ENCODE results near the gene GJD3. TPM values are rescaled to one million over a fixed set of nuclear protein-coding genes. Genes with fewer than 3 reads are reported as not detected.
A peak's percentile ranks its signal among the peaks of the same experiment; 100 is the strongest.
"Not testable (repeated sequence)": the region's sequence is repeated elsewhere in the genome, so short reads cannot be mapped to it uniquely, and the experiment has no call there.

Gene GJD3
- total RNA-seq (not detected), polyA plus RNA-seq (not detected)

- Histone ChIP-seq H3K4me1 (ENCODE audit: control insufficient read depth, insufficient read depth, low read length, poor library complexity, severe bottlenecking) (peaks cover 13% of the 10 kb centered on the region), H3K36me3 (ENCODE audit: control insufficient read depth, insufficient read depth, low read length) (no peaks in the 10 kb centered on the region), H3K4me3 (ENCODE audit: low read depth, low read length) (no peak within 1 kb of the TSS), H3K27ac (ENCODE audit: insufficient read depth, low read length, poor library complexity, severe bottlenecking) (no peak within 1 kb of the TSS), H3K9me3 (ENCODE audit: control insufficient read depth in 2 of 2, low read length in 2 of 2) (no peaks in the 10 kb centered on the region), H3K27me3 (ENCODE audit: control insufficient read depth, insufficient read depth, low read length) (no peaks in the 10 kb centered on the region)
- DNase-seq (no peak), ATAC-seq (ENCODE audit: low read depth in 2 of 2) (no peak)
- H3K9me3 Mint-ChIP-seq, result peaks cover 0 to 2% (median 0%) of the 10 kb centered on the region in 7 donors
- peak within 1 kb of the TSS in 3 of 4 donors; percentile 38 to 52 (median 48) for H3K4me3 Mint-ChIP-seq
- no peaks in the 10 kb centered on the region for H3K36me3 Mint-ChIP-seq
- H3K4me1 Mint-ChIP-seq, result peaks cover 0 to 6% (median 2%) of the 10 kb centered on the region in 4 donors
- H3K27me3 Mint-ChIP-seq, result peaks cover 20% of the 10 kb centered on the region
- H3K27ac Mint-ChIP-seq, result peak within 1 kb of the TSS in 1 of 3 donors; percentile 64
Measured at GRCh38 chr17:40364121-40364861, at the start of gene GJD3. TSS of gene GJD3 (minus strand) at chr17:40364737. CDS start at chr17:40363815, 922 bp downstream.

- H3K27ac Mint-ChIP-seq; H3K4me3 Mint-ChIP-seq; H3K27me3 ChIP-seq (ENCODE audit: control insufficient read depth, insufficient read depth, low read length); H3K4me3 ChIP-seq (ENCODE audit: low read depth, low read length); H3K27me3 Mint-ChIP-seq; DNase-seq; H3K36me3 ChIP-seq (ENCODE audit: control insufficient read depth, insufficient read depth, low read length); ATAC-seq (ENCODE audit: low read depth in 2 of 2); H3K36me3 Mint-ChIP-seq; H3K27ac ChIP-seq (ENCODE audit: insufficient read depth, low read length, poor library complexity, severe bottlenecking); H3K9me3 Mint-ChIP-seq; H3K9me3 ChIP-seq (ENCODE audit: control insufficient read depth in 2 of 2, low read length in 2 of 2): not testable (repeated sequence)
- peaks cover 31% of the 10 kb centered on the region for H3K4me1 ChIP-seq (ENCODE audit: control insufficient read depth, insufficient read depth, low read length, poor library complexity, severe bottlenecking)
- peaks cover 14 to 41% (median 34%) of the 10 kb centered on the region in 4 donors for H3K4me1 Mint-ChIP-seq
Measured at GRCh38 chr17:40414312-40414711, 49.8 kb upstream of the GJD3 start.

- Histone ChIP-seq H3K9me3 (ENCODE audit: control insufficient read depth in 2 of 2, low read length in 2 of 2) (no peaks in the 10 kb centered on the region), H3K36me3 (ENCODE audit: control insufficient read depth, insufficient read depth, low read length) (no peaks in the 10 kb centered on the region), H3K27ac (ENCODE audit: insufficient read depth, low read length, poor library complexity, severe bottlenecking) (no peak overlapping the region), H3K27me3 (ENCODE audit: control insufficient read depth, insufficient read depth, low read length) (no peaks in the 10 kb centered on the region), H3K4me1 (ENCODE audit: control insufficient read depth, insufficient read depth, low read length, poor library complexity, severe bottlenecking) (peaks cover 22% of the 10 kb centered on the region), H3K4me3 (ENCODE audit: low read depth, low read length) (no peak overlapping the region)
- H3K4me3 Mint-ChIP-seq, result no peak overlapping the region
- H3K9me3 Mint-ChIP-seq, result no peaks in the 10 kb centered on the region
- peaks cover 12 to 32% (median 29%) of the 10 kb centered on the region in 4 donors for H3K4me1 Mint-ChIP-seq
- ATAC-seq (ENCODE audit: low read depth in 2 of 2), result no peak
- H3K36me3 Mint-ChIP-seq, result no peaks in the 10 kb centered on the region
- no peaks in the 10 kb centered on the region for H3K27me3 Mint-ChIP-seq
- no peak for DNase-seq
- H3K27ac Mint-ChIP-seq, result peak overlapping the region in 1 of 3 donors; percentile 73
Measured at GRCh38 chr17:40412880-40413279, 48.3 kb upstream of the GJD3 start.

- Mint-ChIP-seq H3K4me3 (no peak overlapping the region), H3K27me3 (no peaks in the 10 kb centered on the region), H3K36me3 (no peaks in the 10 kb centered on the region), H3K9me3 (no peaks in the 10 kb centered on the region), H3K27ac (peak overlapping the region in 1 of 3 donors; percentile 20), H3K4me1 (peaks cover 10 to 33% (median 22%) of the 10 kb centered on the region in 4 donors)
- Histone ChIP-seq H3K27me3 (ENCODE audit: control insufficient read depth, insufficient read depth, low read length) (no peaks in the 10 kb centered on the region), H3K27ac (ENCODE audit: insufficient read depth, low read length, poor library complexity, severe bottlenecking) (no peak overlapping the region), H3K4me1 (ENCODE audit: control insufficient read depth, insufficient read depth, low read length, poor library complexity, severe bottlenecking) (peaks cover 14% of the 10 kb centered on the region), H3K9me3 (ENCODE audit: control insufficient read depth in 2 of 2, low read length in 2 of 2) (no peaks in the 10 kb centered on the region), H3K36me3 (ENCODE audit: control insufficient read depth, insufficient read depth, low read length) (no peaks in the 10 kb centered on the region), H3K4me3 (ENCODE audit: low read depth, low read length) (no peak overlapping the region)
- no peak for ATAC-seq (ENCODE audit: low read depth in 2 of 2)
- no peak for DNase-seq
Measured at GRCh38 chr17:40411821-40412220, 47.3 kb upstream of the GJD3 start.

GRCh38 chr17:40410082-40410481 lies 45.5 kb upstream of the GJD3 start:
- H3K27ac ChIP-seq (ENCODE audit: insufficient read depth, low read length, poor library complexity, severe bottlenecking), result no peak overlapping the region
- no peaks in the 10 kb centered on the region for H3K36me3 Mint-ChIP-seq
- no peak for ATAC-seq (ENCODE audit: low read depth in 2 of 2)
- H3K36me3 ChIP-seq (ENCODE audit: control insufficient read depth, insufficient read depth, low read length), result no peaks in the 10 kb centered on the region
- no peaks in the 10 kb centered on the region for H3K27me3 ChIP-seq (ENCODE audit: control insufficient read depth, insufficient read depth, low read length)
- no peak overlapping the region for H3K4me3 ChIP-seq (ENCODE audit: low read depth, low read length)
- no peaks in the 10 kb centered on the region for H3K27me3 Mint-ChIP-seq
- peak overlapping the region in 1 of 4 donors; percentile 8 for H3K4me3 Mint-ChIP-seq
- H3K9me3 ChIP-seq (ENCODE audit: control insufficient read depth in 2 of 2, low read length in 2 of 2), result no peaks in the 10 kb centered on the region
- DNase-seq, result no peak
- H3K4me1 ChIP-seq (ENCODE audit: control insufficient read depth, insufficient read depth, low read length, poor library complexity, severe bottlenecking), result peaks cover 4% of the 10 kb centered on the region
- H3K27ac Mint-ChIP-seq, result peak overlapping the region in 1 of 3 donors; percentile 60
- H3K4me1 Mint-ChIP-seq, result peaks cover 2 to 28% (median 10%) of the 10 kb centered on the region in 4 donors
- no peaks in the 10 kb centered on the region for H3K9me3 Mint-ChIP-seq

GRCh38 chr17:40409540-40409939 lies 45.0 kb upstream of the GJD3 start:
- not testable (repeated sequence) for H3K27ac ChIP-seq (ENCODE audit: insufficient read depth, low read length, poor library complexity, severe bottlenecking); H3K4me3 Mint-ChIP-seq; H3K36me3 Mint-ChIP-seq; H3K27ac Mint-ChIP-seq; H3K27me3 ChIP-seq (ENCODE audit: control insufficient read depth, insufficient read depth, low read length); H3K36me3 ChIP-seq (ENCODE audit: control insufficient read depth, insufficient read depth, low read length); H3K9me3 Mint-ChIP-seq; H3K4me1 ChIP-seq (ENCODE audit: control insufficient read depth, insufficient read depth, low read length, poor library complexity, severe bottlenecking); H3K4me3 ChIP-seq (ENCODE audit: low read depth, low read length); H3K9me3 ChIP-seq (ENCODE audit: control insufficient read depth in 2 of 2, low read length in 2 of 2); DNase-seq; ATAC-seq (ENCODE audit: low read depth in 2 of 2); H3K27me3 Mint-ChIP-seq
- peaks cover 2 to 27% (median 9%) of the 10 kb centered on the region in 4 donors for H3K4me1 Mint-ChIP-seq

GRCh38 chr17:40407460-40407859 lies 42.9 kb upstream of the GJD3 start:
- peaks cover 10 to 39% (median 23%) of the 10 kb centered on the region in 4 donors for H3K4me1 Mint-ChIP-seq
- no peak overlapping the region for H3K27ac ChIP-seq (ENCODE audit: insufficient read depth, low read length, poor library complexity, severe bottlenecking)
- no peaks in the 10 kb centered on the region for H3K9me3 ChIP-seq (ENCODE audit: control insufficient read depth in 2 of 2, low read length in 2 of 2)
- no peak for DNase-seq
- no peak overlapping the region for H3K4me3 ChIP-seq (ENCODE audit: low read depth, low read length)
- no peak overlapping the region for H3K27ac Mint-ChIP-seq
- no peaks in the 10 kb centered on the region for H3K27me3 ChIP-seq (ENCODE audit: control insufficient read depth, insufficient read depth, low read length)
- no peak for ATAC-seq (ENCODE audit: low read depth in 2 of 2)
- H3K27me3 Mint-ChIP-seq, result no peaks in the 10 kb centered on the region
- no peaks in the 10 kb centered on the region for H3K9me3 Mint-ChIP-seq
- H3K36me3 Mint-ChIP-seq, result no peaks in the 10 kb centered on the region
- no peak overlapping the region for H3K4me3 Mint-ChIP-seq
- H3K36me3 ChIP-seq (ENCODE audit: control insufficient read depth, insufficient read depth, low read length), result no peaks in the 10 kb centered on the region
- peaks cover 15% of the 10 kb centered on the region for H3K4me1 ChIP-seq (ENCODE audit: control insufficient read depth, insufficient read depth, low read length, poor library complexity, severe bottlenecking)

GRCh38 chr17:40404003-40404402 lies 39.5 kb upstream of the GJD3 start:
- peak overlapping the region; percentile 0 for H3K4me3 ChIP-seq (ENCODE audit: low read depth, low read length)
- ATAC-seq (ENCODE audit: low read depth in 2 of 2) (no peak), DNase-seq (no peak)
- H3K27me3 Mint-ChIP-seq, result no peaks in the 10 kb centered on the region
- H3K27ac ChIP-seq (ENCODE audit: insufficient read depth, low read length, poor library complexity, severe bottlenecking), result peak overlapping the region; percentile 25
- H3K4me1 ChIP-seq (ENCODE audit: control insufficient read depth, insufficient read depth, low read length, poor library complexity, severe bottlenecking), result peaks cover 14% of the 10 kb centered on the region
- no peaks in the 10 kb centered on the region for H3K36me3 Mint-ChIP-seq
- peak overlapping the region; percentile 43 to 56 (median 52) for H3K27ac Mint-ChIP-seq
- no peaks in the 10 kb centered on the region for H3K27me3 ChIP-seq (ENCODE audit: control insufficient read depth, insufficient read depth, low read length)
- H3K4me3 Mint-ChIP-seq, result peak overlapping the region in 3 of 4 donors; percentile 29 to 39 (median 38)
- peaks cover 17 to 31% (median 29%) of the 10 kb centered on the region in 4 donors for H3K4me1 Mint-ChIP-seq
- H3K36me3 ChIP-seq (ENCODE audit: control insufficient read depth, insufficient read depth, low read length), result no peaks in the 10 kb centered on the region
- H3K9me3 Mint-ChIP-seq, result no peaks in the 10 kb centered on the region
- no peaks in the 10 kb centered on the region for H3K9me3 ChIP-seq (ENCODE audit: control insufficient read depth in 2 of 2, low read length in 2 of 2)
